HFF-Myc (cell line): ENCODE data around the gene BARD1.

Experiments used
- DNase-seq: peaks from one replicate; pipeline ENCODE4 v3.0.0-alpha.2; 2011; ENCODE audit warnings: low read depth; ENCODE audit errors: extremely low read depth
- H3K4me3 ChIP-seq: replicated peaks from 2 replicates; pipeline ENCODE4 v1.5.1; 2011; ENCODE audit warnings: low read depth, mild to moderate bottlenecking, control low read depth, low read length
- CTCF ChIP-seq: IDR thresholded peaks from 2 replicates; pipeline ENCODE4 v1.5.1; 2012; ENCODE audit warnings: mild to moderate bottlenecking, low read depth, low read length, control low read depth; ENCODE audit errors: missing control alignments

Gene BARD1

GRCh38 chr2:214775971-214776370, 33.5 kb downstream of the BARD1 start:
- TF ChIP-seq CTCF: no peak
- no peak overlapping the region for H3K4me3 ChIP-seq
- DNase-seq: no peak

- TF ChIP-seq CTCF: no peak
- no peak for DNase-seq
- H3K4me3 ChIP-seq: no peak overlapping the region
Measured at GRCh38 chr2:214774108-214774507, 35.4 kb downstream of the BARD1 start.

GRCh38 chr2:214772443-214773015, 37.0 kb downstream of the BARD1 start:
- no peak for TF ChIP-seq CTCF
- no peak overlapping the region for H3K4me3 ChIP-seq
- no peak for DNase-seq

- H3K4me3 ChIP-seq: no peak overlapping the region
- DNase-seq: no peak
- TF ChIP-seq CTCF: no peak
Measured at GRCh38 chr2:214765180-214765579, 44.3 kb downstream of the BARD1 start.

GRCh38 chr2:214753455-214753854, 56.0 kb downstream of the BARD1 start:
- DNase-seq: no peak
- no peak overlapping the region for H3K4me3 ChIP-seq
- TF ChIP-seq CTCF: no peak

- TF ChIP-seq CTCF: no peak
- no peak overlapping the region for H3K4me3 ChIP-seq
- DNase-seq: no peak
Measured at GRCh38 chr2:214750529-214750928, 59.0 kb downstream of the BARD1 start.

- no peak for DNase-seq
- no peak for TF ChIP-seq CTCF
Measured at GRCh38 chr2:214747992-214748391, 61.5 kb downstream of the BARD1 start.

More at GRCh38 chr2:214747992-214748391, 61.5 kb downstream of the BARD1 start:
- H3K4me3 ChIP-seq: no peak overlapping the region
